NCI-H460 (cell line): ENCODE measurements around the gene EFCAB6. TPM values are rescaled to one million over a fixed set of nuclear protein-coding genes. Genes with fewer than 3 reads are reported as not detected.

Experiments
- DNase-seq: peaks from one replicate; pipeline ENCODE4 v3.0.0-alpha.2; 2016; ENCODE audit warnings: low read depth; ENCODE audit errors: extremely low read depth
- total RNA-seq: library from RNA; depleted of rRNA; stranded (reverse); fragments of >200 nt; shearing (Covaris generic); gene quantifications from 2 replicates; pipeline ENCODE4 v1.2.3, GENCODE V29; 2014

EFCAB6 gene
- total RNA-seq, 1 experiment from 2014 or later = 0.40 TPM

DNA sequence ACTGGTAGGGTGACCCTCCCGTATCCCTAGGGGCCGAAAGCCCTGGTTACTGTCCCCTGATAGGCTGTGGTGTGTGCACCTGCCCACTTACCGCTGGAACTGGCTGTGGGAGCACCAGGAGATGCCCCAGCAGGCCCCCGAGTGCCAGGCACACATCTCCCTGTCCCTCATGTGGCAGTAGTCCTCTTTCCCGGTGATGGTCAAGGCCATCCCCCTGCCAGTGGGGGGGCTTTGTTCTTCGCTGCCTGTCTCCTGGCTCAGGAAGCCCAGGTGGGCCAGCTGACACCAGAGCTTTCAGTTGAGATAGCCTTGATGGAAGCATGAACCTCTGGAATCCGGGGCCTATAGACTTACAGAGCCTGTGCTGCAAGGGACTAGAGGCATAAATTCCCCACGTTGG lies 299.8 kb downstream of the EFCAB6 start:
- DNase-seq = no peak

- DNase-seq = no peak
These were observed 300.7 kb downstream of the EFCAB6 start for GRCh38 chr22:43511276-43511910.

- no peak for DNase-seq
These were observed 301.6 kb downstream of the EFCAB6 start for GRCh38 chr22:43510281-43511070.

GRCh38 chr22:43509337-43509736 lies 302.8 kb downstream of the EFCAB6 start:
- no peak for DNase-seq

GRCh38 chr22:43508489-43508888 lies 303.6 kb downstream of the EFCAB6 start:
- no peak for DNase-seq

DNA sequence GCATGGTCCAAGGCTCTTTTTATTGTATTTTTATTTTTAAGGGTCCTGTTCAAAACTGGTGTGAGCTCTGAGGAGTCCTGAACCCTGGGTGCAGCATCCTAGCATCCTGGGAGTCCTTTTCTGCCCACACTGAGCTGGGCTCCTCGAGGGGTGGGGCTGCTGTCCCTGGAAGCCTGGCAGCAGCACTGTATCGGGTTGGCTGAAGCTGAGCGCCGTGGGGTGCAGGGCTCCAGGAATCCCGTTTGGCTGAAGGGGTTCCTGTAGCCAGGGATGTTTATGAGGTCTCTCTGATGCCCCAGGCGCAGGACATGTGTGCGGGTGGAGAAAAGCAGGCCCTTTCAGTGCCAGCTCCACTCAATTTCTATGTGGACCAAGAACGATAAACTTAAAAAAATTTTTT lies 304.9 kb downstream of the EFCAB6 start:
- DNase-seq = no peak

DNA sequence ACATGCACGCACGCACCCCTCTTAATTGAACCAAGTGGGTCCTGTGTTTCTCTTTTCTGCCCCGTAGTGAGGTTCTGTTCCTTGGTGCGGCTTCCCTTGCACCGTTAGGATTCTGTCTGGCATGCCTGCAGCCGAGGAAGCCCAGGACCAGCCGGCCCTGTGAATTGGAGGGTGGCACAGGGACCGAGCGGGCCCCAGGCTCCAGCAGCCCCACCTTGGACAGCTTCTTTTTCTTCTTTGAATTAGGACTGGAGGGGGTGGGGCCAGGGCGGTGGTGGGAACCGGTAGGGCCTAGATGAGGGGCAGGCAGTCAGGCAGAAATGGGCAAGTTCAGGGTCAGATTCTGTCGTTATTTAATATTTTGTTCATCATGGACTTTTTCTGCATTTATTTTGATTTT lies 305.6 kb downstream of the EFCAB6 start:
- no peak for DNase-seq

- DNase-seq = no peak
These were observed 306.2 kb downstream of the EFCAB6 start for GRCh38 chr22:43505896-43506295.

DNA sequence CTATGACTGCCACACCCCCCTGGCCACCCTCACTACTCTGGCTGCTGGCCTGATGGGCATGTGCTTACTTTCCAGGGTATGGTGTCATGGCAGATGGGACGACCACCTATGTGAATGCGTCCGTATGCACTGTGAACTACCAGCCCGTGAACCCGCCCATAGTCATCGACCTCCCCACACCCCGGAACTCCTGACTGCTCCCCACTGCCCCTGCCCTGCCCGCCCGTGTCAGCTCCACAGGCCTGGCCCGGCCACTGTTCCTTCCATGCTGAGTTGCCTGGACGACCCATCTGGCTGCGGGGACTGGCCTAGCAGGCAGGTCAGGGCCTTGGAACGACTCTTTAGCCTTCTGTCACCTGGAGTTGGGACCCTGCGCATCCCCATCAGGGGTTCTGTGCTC lies 306.7 kb downstream of the EFCAB6 start:
- DNase-seq = no peak

GRCh38 chr22:43504666-43505261 lies 307.3 kb downstream of the EFCAB6 start:
- DNase-seq = no peak

- no peak for DNase-seq
These were observed 308.0 kb downstream of the EFCAB6 start for GRCh38 chr22:43504068-43504467.

- DNase-seq = no peak
These were observed 309.7 kb downstream of the EFCAB6 start for GRCh38 chr22:43502306-43502874.

DNA sequence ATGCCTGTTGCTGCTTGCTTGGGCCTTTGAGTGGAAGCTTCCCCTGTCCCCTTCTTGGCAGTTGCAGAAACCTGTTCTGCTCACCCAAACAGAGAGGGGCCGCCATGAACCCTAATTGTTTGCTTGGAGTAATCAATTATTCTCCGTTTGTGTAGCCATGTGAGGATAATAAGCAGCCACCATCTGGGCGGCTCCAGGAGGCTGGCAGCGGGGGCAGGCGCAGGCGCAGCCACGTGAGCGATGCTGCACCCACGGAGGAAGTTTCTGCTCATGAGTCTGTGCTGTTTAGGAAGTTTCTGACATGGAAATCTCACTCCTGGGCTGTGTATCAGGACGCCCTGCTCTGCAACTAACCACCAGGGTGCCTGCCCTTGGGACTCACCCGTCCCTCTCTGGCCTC lies 310.2 kb downstream of the EFCAB6 start:
- DNase-seq = no peak

GRCh38 chr22:43500792-43501785 lies 311.0 kb downstream of the EFCAB6 start:
- no peak for DNase-seq

DNA sequence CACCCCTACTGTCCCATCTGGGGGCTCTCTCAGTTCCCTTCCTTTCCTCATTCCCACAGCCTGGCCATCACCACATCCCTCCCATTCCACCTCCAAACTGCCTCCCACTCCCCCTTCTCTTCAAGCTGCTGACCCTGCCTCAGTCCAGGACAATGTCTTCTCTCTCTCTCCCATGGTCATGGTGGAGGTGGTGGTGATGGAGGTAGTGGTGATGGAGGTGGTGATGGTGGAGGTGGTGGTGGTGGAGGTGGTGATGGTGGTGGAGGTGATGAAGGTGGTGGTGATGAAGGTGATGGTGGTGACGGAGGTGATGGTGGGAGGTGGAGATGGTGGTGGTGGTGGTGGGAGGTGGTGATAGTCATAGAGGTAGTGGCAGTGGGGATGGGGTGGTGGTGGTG lies 313.2 kb downstream of the EFCAB6 start:
- no peak for DNase-seq

DNA sequence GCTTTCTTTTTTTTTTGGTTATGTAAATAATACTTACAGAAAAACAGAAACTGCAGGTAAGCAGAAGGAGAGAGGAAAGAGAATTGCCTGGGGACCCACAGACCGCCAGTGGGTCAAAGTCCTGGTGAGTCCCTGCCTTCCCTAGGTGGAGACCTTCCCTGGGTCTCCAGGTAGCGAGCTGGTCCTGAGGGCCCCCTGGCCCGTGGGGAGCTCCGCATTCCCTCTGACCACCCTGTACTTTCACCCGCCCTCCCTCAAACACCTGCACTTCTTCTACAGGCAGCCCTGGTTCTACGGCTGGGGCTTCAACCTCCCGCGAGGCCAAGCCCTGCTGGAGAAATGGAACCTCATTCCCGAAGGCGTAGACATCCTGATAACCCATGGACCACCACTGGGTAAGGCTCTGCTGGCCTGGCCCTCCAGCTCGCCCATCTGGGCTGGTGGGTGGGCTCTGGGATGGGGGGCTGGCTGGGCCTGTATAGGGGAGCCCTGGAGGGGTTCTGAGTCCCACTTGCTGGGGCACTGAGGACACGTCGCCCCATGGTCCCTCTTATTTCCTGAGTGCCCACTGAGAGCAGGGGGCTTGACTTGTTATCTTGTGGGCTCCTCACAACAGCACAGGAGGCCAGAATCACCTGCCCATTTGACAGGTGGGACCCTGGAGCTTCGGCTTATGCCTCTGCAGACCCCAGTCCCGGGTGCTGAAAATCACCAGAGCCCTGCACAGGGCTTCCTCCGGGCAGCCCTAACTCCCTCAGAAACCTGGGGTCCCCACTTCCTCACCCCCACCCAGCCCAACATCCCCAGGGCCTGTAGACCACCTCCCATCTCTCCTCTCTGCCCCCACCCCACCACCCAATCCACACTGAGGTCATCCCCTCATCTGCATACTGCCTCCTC lies 313.9 kb downstream of the EFCAB6 start:
- no peak for DNase-seq

DNA sequence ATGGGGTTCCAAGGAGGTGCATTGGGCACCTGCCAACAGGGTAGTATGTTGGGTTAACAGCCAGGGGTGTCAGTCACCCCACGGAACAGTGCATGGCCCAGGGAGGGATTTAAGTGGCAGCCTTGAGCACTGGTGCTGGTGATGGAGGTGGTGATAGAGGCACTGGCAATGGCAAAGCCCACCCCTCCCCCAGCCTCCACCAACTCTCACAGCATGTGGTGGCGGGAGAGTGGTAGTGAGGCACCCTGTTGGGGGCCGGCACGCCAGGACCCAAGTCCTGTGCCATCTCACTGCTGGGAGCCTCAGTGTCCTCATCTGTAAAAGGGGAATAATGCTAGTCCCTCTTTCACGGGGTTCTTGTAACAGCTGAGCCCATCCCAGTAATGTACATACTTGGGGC lies 318.8 kb downstream of the EFCAB6 start:
- no peak for DNase-seq

- DNase-seq = no peak
These were observed 320.4 kb downstream of the EFCAB6 start for GRCh38 chr22:43491737-43492136.

DNA sequence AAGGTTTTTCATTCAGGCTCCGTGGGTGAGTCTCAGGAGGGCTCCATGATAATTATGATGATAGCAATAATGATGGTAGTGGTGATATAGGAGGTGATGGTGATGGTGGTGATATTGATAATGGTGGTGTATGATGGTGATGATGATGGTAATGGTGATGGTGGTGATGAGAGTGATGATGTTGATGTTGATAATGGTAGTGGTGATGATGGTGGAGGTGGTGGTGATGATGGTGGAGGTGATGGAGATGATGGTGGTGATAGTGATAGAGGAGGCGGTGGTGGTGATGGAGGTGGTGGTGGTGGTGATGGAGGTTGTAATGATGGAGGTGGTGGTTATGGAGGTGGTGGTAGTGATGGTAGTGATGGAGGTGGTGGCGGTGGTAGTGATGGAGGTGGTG lies 320.9 kb downstream of the EFCAB6 start:
- no peak for DNase-seq
